Neuronal stem cell (in vitro differentiated cells): ENCODE measurements around the gene PMFBP1.

Source experiments
- DNase-seq: peaks from one replicate; pipeline ENCODE4 v3.0.0-alpha.2; 2013; ENCODE audit warnings: low spot score
- H2AFZ ChIP-seq: one replicate; pipeline ENCODE4 v1.6.1; 2013; ENCODE audit warnings: mild to moderate bottlenecking, low read length, inconsistent platforms
- H2AK5ac ChIP-seq: 2 replicates; pipeline ENCODE4 v1.6.1; 2013; ENCODE audit warnings: low read depth, mild to moderate bottlenecking, inconsistent platforms, low read length, moderate library complexity, mixed read lengths
- H2BK120ac ChIP-seq: 2 replicates; pipeline ENCODE4 v1.6.1; 2013; ENCODE audit warnings: low read depth, mild to moderate bottlenecking, inconsistent platforms, low read length, moderate library complexity, mixed read lengths
- H2BK12ac ChIP-seq: one replicate; pipeline ENCODE4 v1.6.1; 2013; ENCODE audit warnings: low read length, inconsistent platforms
- H2BK15ac ChIP-seq: 2 replicates; pipeline ENCODE4 v1.6.1; 2013; ENCODE audit warnings: mild to moderate bottlenecking, low read length, inconsistent platforms, mixed read lengths
- H2BK5ac ChIP-seq: one replicate; pipeline ENCODE4 v1.6.1; 2013; ENCODE audit warnings: inconsistent platforms, mild to moderate bottlenecking, low read length, moderate library complexity
- H3K14ac ChIP-seq: one replicate; pipeline ENCODE4 v1.6.1; 2013; ENCODE audit warnings: low read length, inconsistent platforms
- H3K18ac ChIP-seq: 2 replicates; pipeline ENCODE4 v1.6.1; 2013; ENCODE audit warnings: low read length, inconsistent platforms
- H3K23ac ChIP-seq: 2 replicates; pipeline ENCODE4 v1.6.1; 2013; ENCODE audit warnings: low read depth, mild to moderate bottlenecking, mixed read lengths, low read length, inconsistent platforms; ENCODE audit not compliant: poor library complexity
- H3K27ac ChIP-seq: replicated peaks from 3 replicates; pipeline ENCODE4 v1.5.1; 2013; ENCODE audit warnings: low read length, inconsistent platforms
- H3K27me3 ChIP-seq, 3 experiments: 2 replicates each; pipeline ENCODE4 v1.6.1; 2013; ENCODE audit warnings: low read length in 3 of 3, mild to moderate bottlenecking in 2 of 3, inconsistent platforms in 1 of 3, low read depth in 1 of 3, mixed read lengths in 1 of 3, moderate library complexity in 1 of 3; ENCODE audit not compliant: control insufficient read depth in 3 of 3, insufficient read depth in 3 of 3
- H3K36me3 ChIP-seq, 2 donors: replicated peaks in 1 of 2; 2 replicates each; pipeline ENCODE4 v1.6.1; 2013; ENCODE audit warnings: low read length in 2 of 2; ENCODE audit not compliant: control insufficient read depth in 2 of 2, insufficient read depth in 2 of 2
- H3K4ac ChIP-seq: 2 replicates; pipeline ENCODE4 v1.6.1; 2013; ENCODE audit warnings: inconsistent platforms, mild to moderate bottlenecking, low read length, moderate library complexity
- H3K4me1 ChIP-seq, 2 donors: 1 replicate in 1 of 2; 2 replicates in 1 of 2; pipeline ENCODE4 v1.6.1; 2013; ENCODE audit warnings: low read length in 2 of 2, low read depth in 1 of 2; ENCODE audit not compliant: control insufficient read depth in 2 of 2, insufficient read depth in 1 of 2
- H3K4me2 ChIP-seq: one replicate; pipeline ENCODE4 v1.6.1; 2013; ENCODE audit warnings: mild to moderate bottlenecking, low read length, inconsistent platforms; ENCODE audit not compliant: insufficient read depth, poor library complexity, severe bottlenecking
- H3K4me3 ChIP-seq, 2 donors: 2 replicates each; pipeline ENCODE4 v1.5.1; 2013; ENCODE audit warnings: low read length in 2 of 2, mild to moderate bottlenecking in 2 of 2, inconsistent platforms in 1 of 2, moderate library complexity in 1 of 2
- H3K79me1 ChIP-seq: one replicate; pipeline ENCODE4 v1.6.1; 2013; ENCODE audit warnings: low read depth, mild to moderate bottlenecking, inconsistent platforms, low read length, moderate library complexity
- H3K9ac ChIP-seq: one replicate; pipeline ENCODE4 v1.6.1; 2013; ENCODE audit warnings: mild to moderate bottlenecking, low read depth, low read length, inconsistent platforms; ENCODE audit not compliant: poor library complexity
- H3K9me3 ChIP-seq, 2 donors: replicated peaks in 1 of 2; 2 replicates each; pipeline versions ENCODE3 to v1.6.1; 2013; ENCODE audit warnings: low read length in 2 of 2, mild to moderate bottlenecking in 2 of 2, inconsistent platforms in 1 of 2, low read depth in 1 of 2, mixed read lengths in 1 of 2, moderate library complexity in 1 of 2; ENCODE audit not compliant: control insufficient read depth in 2 of 2, insufficient read depth in 1 of 2
- H4K8ac ChIP-seq: one replicate; pipeline ENCODE4 v1.6.1; 2013; ENCODE audit warnings: low read depth, mild to moderate bottlenecking, inconsistent platforms, low read length, moderate library complexity
- H4K91ac ChIP-seq: one replicate; pipeline ENCODE4 v1.6.1; 2013; ENCODE audit warnings: low read length, low read depth, mild to moderate bottlenecking, inconsistent platforms; ENCODE audit not compliant: poor library complexity
- WGBS, 2 donors: extraction: QIAGEN DNeasy Blood & Tissue Kit; methylation state at CpG; one replicate each; pipeline ENCODE4 v1.1.7; 2013; ENCODE audit warnings: missing lambda C conversion rate in 2 of 2, mixed read lengths in 1 of 2; ENCODE audit not compliant: insufficient read length in 2 of 2, insufficient replicate concordance in 1 of 2; ENCODE audit errors: extremely low coverage in 2 of 2; 5-methylcytosine and 5-hydroxymethylcytosine counted together

The PMFBP1 gene

GRCh38 chr16:72112452-72112792 lies 59.5 kb downstream of the PMFBP1 start:
- no CpG with 5 or more reads among the region's 15 CpGs for WGBS, 2 donors
- Histone ChIP-seq H2AFZ (no peak overlapping the region), H2AK5ac (no peak overlapping the region), H3K27me3 (no peaks in the 10 kb centered on the region), H2BK15ac (no peak overlapping the region), H3K4me3 (peak overlapping the region in 1 of 2 donors; percentile 35), H3K4me2 (no peak overlapping the region), H3K23ac (no peak overlapping the region), H3K9me3 (peaks cover 0 to 13% of the 10 kb centered on the region in 2 donors), H3K36me3 (peaks cover 47 to 64% of the 10 kb centered on the region in 2 donors), H2BK120ac (no peak overlapping the region), H3K79me1 (no peaks in the 10 kb centered on the region), H3K14ac (no peak overlapping the region), H3K18ac (peak overlapping the region; percentile 42), H3K9ac (no peak overlapping the region), H3K4ac (no peak overlapping the region), H3K27ac (no peak overlapping the region), H2BK5ac (no peak overlapping the region), H4K8ac (no peak overlapping the region), H2BK12ac (no peak overlapping the region), H4K91ac (no peak overlapping the region), H3K4me1 (peaks cover 1 to 4% of the 10 kb centered on the region in 2 donors)
- DNase-seq, result no peak

GRCh38 chr16:72111657-72112451 lies 60.1 kb downstream of the PMFBP1 start:
- Histone ChIP-seq H2BK120ac (no peak overlapping the region), H2AK5ac (no peak overlapping the region), H2BK12ac (no peak overlapping the region), H2BK5ac (no peak overlapping the region), H2BK15ac (no peak overlapping the region), H3K4ac (no peak overlapping the region), H3K4me2 (no peak overlapping the region), H3K4me3 (peak overlapping the region in 1 of 2 donors; percentile 35), H3K79me1 (no peaks in the 10 kb centered on the region), H4K91ac (no peak overlapping the region), H3K18ac (peak overlapping the region; percentile 42), H4K8ac (no peak overlapping the region), H3K27me3 (no peaks in the 10 kb centered on the region), H3K4me1 (peaks cover 1 to 4% of the 10 kb centered on the region in 2 donors), H3K23ac (no peak overlapping the region), H3K9ac (no peak overlapping the region), H3K14ac (no peak overlapping the region), H3K9me3 (peaks cover 0 to 12% of the 10 kb centered on the region in 2 donors), H3K27ac (no peak overlapping the region), H3K36me3 (peaks cover 51 to 70% of the 10 kb centered on the region in 2 donors), H2AFZ (no peak overlapping the region)
- DNase-seq, result no peak
- no CpG with 5 or more reads among the region's 19 CpGs for WGBS, 2 donors

- H2AK5ac ChIP-seq, result no peak overlapping the region
Measured at GRCh38 chr16:72110662-72111615, 61.0 kb downstream of the PMFBP1 start.

More at GRCh38 chr16:72110662-72111615, 61.0 kb downstream of the PMFBP1 start:
- H3K27ac ChIP-seq, result no peak overlapping the region
- H3K79me1 ChIP-seq, result no peaks in the 10 kb centered on the region
- H2BK12ac ChIP-seq, result no peak overlapping the region
- H3K9ac ChIP-seq, result no peak overlapping the region
- no peak overlapping the region for H2BK15ac ChIP-seq
- DNase-seq, result no peak
- H3K23ac ChIP-seq, result no peak overlapping the region
- peaks cover 0 to 5% of the 10 kb centered on the region in 2 donors for H3K9me3 ChIP-seq
- no peak overlapping the region for H3K18ac ChIP-seq
- H4K91ac ChIP-seq, result no peak overlapping the region
- H4K8ac ChIP-seq, result no peak overlapping the region
- H3K14ac ChIP-seq, result no peak overlapping the region
- WGBS, 2 donors, result no CpG with 5 or more reads among the region's 23 CpGs
- no peaks in the 10 kb centered on the region for H3K27me3 ChIP-seq
- peaks cover 56 to 79% of the 10 kb centered on the region in 2 donors for H3K36me3 ChIP-seq
- no peak overlapping the region for H2BK5ac ChIP-seq
- no peak overlapping the region for H3K4me2 ChIP-seq
- H3K4me3 ChIP-seq, result peak overlapping the region in 1 of 2 donors; percentile 46
- H3K4me1 ChIP-seq, result peaks cover 1 to 4% of the 10 kb centered on the region in 2 donors
- no peak overlapping the region for H3K4ac ChIP-seq
- H2BK120ac ChIP-seq, result no peak overlapping the region
- no peak overlapping the region for H2AFZ ChIP-seq
